PC-9 (cell line): ENCODE measurements around the gene SERPINA12. TPM values are rescaled to one million over a fixed set of nuclear protein-coding genes. Genes with fewer than 3 reads are reported as not detected.

Source experiments
- BruUV-seq: library from RNA; stranded (reverse); fragments of 400-500 nt; replicated peaks from 2 replicates; lab custom pipeline; 2021; lab: Mats Ljungman, UMichigan
- CTCF ChIA-PET: fragments of 300-600 bp; sonication (Branson Sonifier 250); formaldehyde crosslinking; loops from one replicate; lab custom pipeline; 2022; ENCODE audit warnings: antibody characterized with exemption; lab: Charles Lee
- POLR2A ChIA-PET: fragments of 300-600 bp; sonication (Branson Sonifier 250); formaldehyde crosslinking; loops from one replicate; lab custom pipeline; 2022; ENCODE audit warnings: antibody characterized with exemption; ENCODE audit not compliant: unreplicated experiment; lab: Charles Lee
- DNase-seq, 2 experiments: peaks; one replicate each; pipeline versions ENCODE4 v3.0.0 to v3.0.0-alpha.2; 2015 to 2022; ENCODE audit warnings: mixed read lengths in 1 of 2
- H2AFZ ChIP-seq: fragments of 200-600 bp; sonication (generic); 2 replicates; pipeline ENCODE4 v1.8.1; 2017; ENCODE audit warnings: antibody characterized with exemption
- H3F3A ChIP-seq: fragments of 200-600 bp; sonication (generic); 2 replicates; pipeline ENCODE4 v1.8.1; 2017; ENCODE audit warnings: antibody characterized with exemption, mild to moderate bottlenecking, low read depth; ENCODE audit not compliant: insufficient read depth
- H3K27ac ChIP-seq: fragments of 200-600 bp; sonication (generic); 2 replicates; pipeline ENCODE4 v1.6.1; 2016; ENCODE audit warnings: mixed run types
- H3K27me3 ChIP-seq: fragments of 200-600 bp; sonication (generic); 2 replicates; pipeline ENCODE4 v1.6.1; 2016; ENCODE audit warnings: low read depth, mixed run types; ENCODE audit not compliant: insufficient read depth
- H3K36me3 ChIP-seq: fragments of 200-600 bp; sonication (generic); 2 replicates; pipeline ENCODE4 v1.6.1; 2016; ENCODE audit warnings: low read depth, mixed run types
- H3K4me1 ChIP-seq: fragments of 200-600 bp; sonication (generic); replicated peaks from 2 replicates; pipeline ENCODE4 v1.6.1; 2016; ENCODE audit warnings: mixed run types; ENCODE audit not compliant: insufficient read depth
- H3K4me2 ChIP-seq: fragments of 200-600 bp; sonication (generic); 2 replicates; pipeline ENCODE4 v1.6.1; 2017; ENCODE audit warnings: mixed run types
- H3K4me3 ChIP-seq: fragments of 200-600 bp; sonication (generic); 2 replicates; pipeline ENCODE4 v1.6.1; 2016; ENCODE audit warnings: mixed run types
- H3K79me2 ChIP-seq: fragments of 200-600 bp; sonication (generic); 2 replicates; pipeline ENCODE4 v1.6.1; 2017; ENCODE audit warnings: low read depth, mixed run types
- H3K9me2 ChIP-seq: fragments of 200-600 bp; sonication (generic); 2 replicates; pipeline ENCODE4 v1.8.1; 2017; ENCODE audit warnings: mild to moderate bottlenecking; ENCODE audit not compliant: insufficient read depth
- H3K9me3 ChIP-seq: fragments of 200-600 bp; sonication (generic); 2 replicates; pipeline ENCODE4 v1.8.1; 2016; ENCODE audit warnings: low read depth; ENCODE audit not compliant: insufficient read depth
- H4K20me1 ChIP-seq: fragments of 200-600 bp; sonication (generic); 2 replicates; pipeline ENCODE4 v1.8.1; 2017; ENCODE audit not compliant: insufficient read depth
- EZH2 ChIP-seq: fragments of 200-600 bp; sonication (generic); IDR thresholded peaks from 2 replicates; pipeline ENCODE4 v1.8.0; 2017; ENCODE audit warnings: antibody characterized with exemption, low read depth
- intact Hi-C: fragments of 100-400 bp; cut with micrococcal nuclease; formaldehyde crosslinking; loops from one replicate; pipeline ENCODE4 v1.10.0; 2022; ENCODE audit not compliant: unreplicated experiment
- total RNA-seq: library from RNA; stranded (reverse); gene quantifications from 2 replicates; pipeline ENCODE4 v1.2.3, GENCODE V29; 2021
- TF ChIP-seq, protein P1 (sequence below): fragments of 200-600 bp; sonication (generic); conservative IDR thresholded peaks from 2 replicates; pipeline ENCODE4 v1.6.1; 2017; ENCODE audit warnings: mixed run types, antibody characterized with exemption, mild to moderate bottlenecking, moderate library complexity

Gene SERPINA12
- total RNA-seq, 1 experiment from 2014 or later: not detected

DNA sequence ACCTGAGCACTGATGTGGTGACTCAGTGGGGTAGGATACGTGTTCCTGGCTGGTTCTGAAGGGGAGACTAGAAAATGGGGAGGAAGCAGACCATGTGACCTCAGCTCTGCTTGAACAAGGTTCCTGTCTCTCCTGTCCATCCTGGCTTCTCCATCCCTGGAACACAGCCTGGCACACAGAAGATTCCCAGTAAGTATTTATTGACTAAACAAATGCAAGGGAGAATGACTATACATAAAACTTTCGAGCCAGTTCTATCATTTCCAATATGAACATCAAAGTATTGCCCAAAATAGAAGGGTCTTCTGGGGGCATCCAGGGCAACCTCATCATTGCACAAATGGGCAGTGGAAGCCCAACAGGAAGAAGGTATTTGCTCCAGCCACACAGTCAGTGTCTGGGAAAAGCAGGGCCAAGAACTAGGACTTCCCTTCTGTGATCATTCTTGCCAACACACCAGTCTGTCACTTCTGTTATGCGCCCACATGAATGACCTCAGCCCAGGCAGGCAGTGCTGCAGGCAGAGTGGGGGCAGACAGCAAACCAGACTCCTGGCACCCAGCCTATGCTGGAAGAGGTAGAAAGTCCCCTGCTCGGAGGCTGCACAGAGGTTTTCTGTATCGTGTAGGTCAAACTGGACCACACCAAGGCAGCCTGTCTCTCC is 27.7 kb downstream of the SERPINA12 start:
- Histone ChIP-seq H3K36me3 (no peaks in the 10 kb centered on the region), H2AFZ (no peak overlapping the region), H3K9me2 (no peaks in the 10 kb centered on the region), H3F3A (no peaks in the 10 kb centered on the region), H3K9me3 (no peaks in the 10 kb centered on the region), H3K4me2 (no peak overlapping the region), H3K27ac (no peak overlapping the region), H4K20me1 (no peaks in the 10 kb centered on the region), H3K4me1 (no peaks in the 10 kb centered on the region), H3K27me3 (peaks cover 3% of the 10 kb centered on the region; the same call in 1 of the 2 replicates), H3K4me3 (no peak overlapping the region), H3K79me2 (no peaks in the 10 kb centered on the region)
- no peak for DNase-seq
- intact Hi-C loops: no loop called here
- TF ChIP-seq, protein P1, sequence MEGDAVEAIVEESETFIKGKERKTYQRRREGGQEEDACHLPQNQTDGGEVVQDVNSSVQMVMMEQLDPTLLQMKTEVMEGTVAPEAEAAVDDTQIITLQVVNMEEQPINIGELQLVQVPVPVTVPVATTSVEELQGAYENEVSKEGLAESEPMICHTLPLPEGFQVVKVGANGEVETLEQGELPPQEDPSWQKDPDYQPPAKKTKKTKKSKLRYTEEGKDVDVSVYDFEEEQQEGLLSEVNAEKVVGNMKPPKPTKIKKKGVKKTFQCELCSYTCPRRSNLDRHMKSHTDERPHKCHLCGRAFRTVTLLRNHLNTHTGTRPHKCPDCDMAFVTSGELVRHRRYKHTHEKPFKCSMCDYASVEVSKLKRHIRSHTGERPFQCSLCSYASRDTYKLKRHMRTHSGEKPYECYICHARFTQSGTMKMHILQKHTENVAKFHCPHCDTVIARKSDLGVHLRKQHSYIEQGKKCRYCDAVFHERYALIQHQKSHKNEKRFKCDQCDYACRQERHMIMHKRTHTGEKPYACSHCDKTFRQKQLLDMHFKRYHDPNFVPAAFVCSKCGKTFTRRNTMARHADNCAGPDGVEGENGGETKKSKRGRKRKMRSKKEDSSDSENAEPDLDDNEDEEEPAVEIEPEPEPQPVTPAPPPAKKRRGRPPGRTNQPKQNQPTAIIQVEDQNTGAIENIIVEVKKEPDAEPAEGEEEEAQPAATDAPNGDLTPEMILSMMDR: no peak
- no peak for TF ChIP-seq EZH2
- no TSS peak for BruUV-seq
- ChIA-PET CTCF (no interaction called here), POLR2A (no interaction called here)

DNA sequence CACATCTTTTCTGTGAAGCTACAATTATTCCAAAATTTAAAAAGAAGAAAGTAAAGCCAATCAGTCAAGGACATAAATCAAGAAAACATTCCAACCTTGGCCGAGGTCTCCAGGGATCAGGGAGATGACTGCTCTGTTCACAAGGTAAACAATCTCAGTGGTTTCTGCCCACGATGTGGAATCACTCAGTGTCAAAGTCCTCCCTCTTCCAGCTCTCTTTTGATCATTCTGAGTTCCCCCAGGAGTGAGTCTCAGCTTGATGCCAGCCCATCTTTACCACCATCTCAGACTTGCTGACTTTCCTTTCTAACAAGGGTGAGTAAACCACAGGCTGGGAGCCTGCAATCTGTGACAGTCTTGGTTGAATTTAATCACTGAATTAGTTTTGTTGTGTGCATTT is 28.5 kb downstream of the SERPINA12 start:
- TF ChIP-seq, protein P1: no peak
- no peak for TF ChIP-seq EZH2
- no peak overlapping the region for H3K4me2 ChIP-seq
- peaks cover 3% of the 10 kb centered on the region; the same call in 1 of the 2 replicates for H3K27me3 ChIP-seq

DNA sequence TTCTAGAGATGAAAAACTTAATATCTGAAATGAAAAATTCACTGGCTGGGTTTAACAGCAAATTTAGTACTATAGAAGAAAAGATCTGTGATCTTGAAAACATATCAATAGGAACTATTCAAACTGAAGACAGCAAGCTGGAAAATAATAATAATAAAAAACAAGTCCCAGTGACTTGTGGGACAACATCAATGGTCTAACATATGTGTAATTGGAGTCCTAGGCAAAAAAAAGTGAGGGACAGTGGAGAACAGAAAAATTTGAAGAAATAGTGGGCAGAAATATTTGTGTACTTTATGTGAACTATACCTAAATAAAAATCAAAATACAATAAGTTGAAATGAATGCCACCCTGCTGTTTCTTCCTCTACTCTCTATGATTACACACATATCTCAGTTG is 30.8 kb downstream of the SERPINA12 start:
- BruUV-seq: no TSS peak
- CTCF ChIA-PET: no interaction called here
- peaks cover 7% of the 10 kb centered on the region; the same call in 1 of the 2 replicates for H3K27me3 ChIP-seq

More for the DNA sequence above, 28.5 kb downstream of the SERPINA12 start:
- Histone ChIP-seq H3K9me2 (no peaks in the 10 kb centered on the region), H3K4me3 (no peak overlapping the region), H4K20me1 (no peaks in the 10 kb centered on the region), H3K27ac (no peak overlapping the region), H2AFZ (no peak overlapping the region), H3K79me2 (no peaks in the 10 kb centered on the region), H3F3A (no peaks in the 10 kb centered on the region), H3K36me3 (no peaks in the 10 kb centered on the region), H3K4me1 (no peaks in the 10 kb centered on the region), H3K9me3 (no peaks in the 10 kb centered on the region)
- intact Hi-C loops: no loop called here
- no peak for DNase-seq
- CTCF ChIA-PET: no interaction called here
- POLR2A ChIA-PET: no interaction called here
- BruUV-seq: no TSS peak

More for the DNA sequence above, 30.8 kb downstream of the SERPINA12 start:
- Histone ChIP-seq H3K36me3 (no peaks in the 10 kb centered on the region), H4K20me1 (no peaks in the 10 kb centered on the region), H3K79me2 (no peaks in the 10 kb centered on the region), H3K27ac (no peak overlapping the region), H3K4me3 (no peak overlapping the region), H3K9me3 (no peaks in the 10 kb centered on the region), H3K4me2 (no peak overlapping the region), H3K4me1 (no peaks in the 10 kb centered on the region), H3F3A (no peaks in the 10 kb centered on the region), H2AFZ (no peak overlapping the region), H3K9me2 (no peaks in the 10 kb centered on the region)
- POLR2A ChIA-PET: no interaction called here
- TF ChIP-seq, protein P1: no peak
- TF ChIP-seq EZH2: no peak
- intact Hi-C loops: no loop called here
- no peak for DNase-seq
